GM12878 (cell line): ENCODE results near the gene NKX2-3. TPM values are rescaled to one million over a fixed set of nuclear protein-coding genes. Genes with fewer than 3 reads are reported as not detected.

ENCODE experiments used
- CHD1 ChIP-seq: IDR thresholded peaks from 2 replicates; pipeline ENCODE4 v1.6.1; 2012; ENCODE audit warnings: low read depth, low read length, improper control_type of control experiment
- JUND ChIP-seq: IDR thresholded peaks from 2 replicates; pipeline ENCODE4 v1.6.1; 2012; ENCODE audit warnings: low read depth, mild to moderate bottlenecking, low read length, improper control_type of control experiment, moderate library complexity
- KDM1A ChIP-seq: fragments of 200-600 bp; sonication (generic); IDR thresholded peaks from 2 replicates; pipeline ENCODE4 v1.6.1; 2016; ENCODE audit warnings: borderline replicate concordance
- MEF2A ChIP-seq: IDR thresholded peaks from 2 replicates; pipeline ENCODE4 v1.6.1; 2011; ENCODE audit warnings: low read depth, mild to moderate bottlenecking, low read length, moderate library complexity; ENCODE audit not compliant: insufficient read depth
- MTA2 ChIP-seq: fragments of 450-650 bp; IDR thresholded peaks from 2 replicates; pipeline ENCODE4 v1.6.1; 2016; ENCODE audit warnings: low read depth, mild to moderate bottlenecking, moderate library complexity
- NR2F1 ChIP-seq: fragments of 450-650 bp; conservative IDR thresholded peaks from 2 replicates; pipeline ENCODE4 v1.6.1; 2017; ENCODE audit warnings: mild to moderate bottlenecking
- NRF1 ChIP-seq: conservative IDR thresholded peaks from 2 replicates; pipeline ENCODE4 v1.6.1; 2011; ENCODE audit warnings: mild to moderate bottlenecking, low read depth, low read length, improper control_type of control experiment
- SKIL ChIP-seq: fragments of 450-650 bp; IDR thresholded peaks from 2 replicates; pipeline ENCODE4 v1.6.1; 2017; ENCODE audit warnings: mild to moderate bottlenecking, low read depth, inconsistent platforms; ENCODE audit not compliant: poor library complexity, severe bottlenecking
- SPI1 ChIP-seq: IDR thresholded peaks from 2 replicates; pipeline ENCODE4 v1.6.1; 2011; ENCODE audit warnings: low read depth, mild to moderate bottlenecking, low read length, moderate library complexity, borderline replicate concordance; ENCODE audit not compliant: insufficient read depth
- STAT1 ChIP-seq: fragments of 450-650 bp; conservative IDR thresholded peaks from 2 replicates; pipeline ENCODE4 v1.6.1; 2014; ENCODE audit warnings: antibody characterized with exemption, mild to moderate bottlenecking
- TCF7 ChIP-seq: IDR thresholded peaks from 2 replicates; pipeline ENCODE4 v1.6.1; 2014; ENCODE audit warnings: antibody characterized with exemption, borderline replicate concordance
- ZNF687 ChIP-seq: fragments of 450-650 bp; IDR thresholded peaks from 2 replicates; pipeline ENCODE4 v1.6.1; 2017; ENCODE audit warnings: mild to moderate bottlenecking, moderate library complexity
- polyA plus RNA-seq, 11 experiments: library from polyadenylated mRNA; depleted of rRNA in 4 of 11; unstranded in 6 of 11; stranded (reverse) in 5 of 11; fragments of >200 nt; fragmentation: Nextera tagmentation in 4 of 11; fragmentation: Illumina TruSeq in 1 of 11; extraction: Ambion mirVana in 4 of 11; extraction: Trizol in 1 of 11; gene quantifications; 1 replicate in 1 of 11; 2 replicates in 10 of 11; pipeline versions ENCODE4 v1.2.1 to v1.2.3, GENCODE V29; 2011 to 2016; ENCODE audit warnings: inconsistent platforms in 2 of 11, missing spikeins in 2 of 11, low read depth in 1 of 11
- total RNA-seq, 4 experiments: library from RNA; depleted of rRNA in 3 of 4; stranded (reverse); fragments of >200 nt in 3 of 4; fragmentation: Illumina TruSeq in 1 of 4; extraction: Trizol in 1 of 4; gene quantifications; 2 replicates each; pipeline versions ENCODE4 v1.2.1 to v1.2.3, GENCODE V29; 2013 to 2021
- TF ChIP-seq, protein P1 (sequence below): IDR thresholded peaks from 2 replicates; pipeline ENCODE4 v1.6.1; 2012; ENCODE audit warnings: low read depth, low read length, improper control_type of control experiment

Gene NKX2-3
- total and polyA plus RNA-seq, 10 of the 15 experiments (the other 5 are each of a cell fraction or from before 2014, with no cell fraction given) = not detected

- no peak for TF ChIP-seq ZNF687
- TF ChIP-seq SPI1 = no peak
- no peak for TF ChIP-seq JUND
- TF ChIP-seq NRF1 = no peak
- no peak for TF ChIP-seq CHD1
- TF ChIP-seq NR2F1 = no peak
- no peak for TF ChIP-seq MTA2
- TF ChIP-seq STAT1 = no peak
- TF ChIP-seq SKIL = no peak
- TF ChIP-seq, protein P1, sequence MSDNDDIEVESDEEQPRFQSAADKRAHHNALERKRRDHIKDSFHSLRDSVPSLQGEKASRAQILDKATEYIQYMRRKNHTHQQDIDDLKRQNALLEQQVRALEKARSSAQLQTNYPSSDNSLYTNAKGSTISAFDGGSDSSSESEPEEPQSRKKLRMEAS = no peak
- TF ChIP-seq TCF7 = no peak
- no peak for TF ChIP-seq KDM1A
- TF ChIP-seq MEF2A = no peak
These were observed 7.9 kb upstream of the NKX2-3 start (continued) for GRCh38 chr10:99524736-99525380.
